ENCODE results near the gene FBXW8. TPM values are rescaled to one million over a fixed set of nuclear protein-coding genes. Genes with fewer than 3 reads are reported as not detected.

Gene FBXW8
- total and polyA plus RNA-seq, 2 donors (not counting 3 experiments of a cell fraction or from before 2014, with no cell fraction given), result 15.4 TPM

DNA sequence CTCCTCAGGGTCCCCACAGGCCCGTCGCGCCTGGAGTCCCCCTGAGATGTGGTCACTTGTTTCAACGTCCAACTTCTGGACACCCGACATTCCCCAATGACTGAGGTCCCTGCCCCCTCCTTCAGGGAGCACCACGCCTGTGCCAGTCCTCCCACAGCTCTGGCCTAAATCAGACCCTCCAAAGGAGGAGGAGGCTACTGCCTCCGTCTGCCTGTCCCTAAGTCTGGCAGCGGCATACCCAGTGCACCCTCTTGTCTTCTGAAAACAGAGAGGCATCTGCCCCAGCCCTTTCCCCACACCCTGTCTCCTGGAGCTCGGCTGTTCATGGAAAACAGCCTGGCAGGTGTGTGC is 142.3 kb downstream of the FBXW8 start:
- no TSS peak for BruUV-seq (replicated peaks)
- H3K9ac ChIP-seq (replicated peaks; ENCODE audit: extremely low read depth, insufficient read depth, low read length), result no peak overlapping the region
- no peaks in the 10 kb centered on the region for H3K79me2 ChIP-seq (ENCODE audit: control insufficient read depth, insufficient read depth, low read length)
- dilution Hi-C loops (cut with MboI; ENCODE audit: extremely low pct_ligation_motif_present, low sequenced_read_pairs), result no loop called here
- ChIA-PET CTCF (interaction anchor here (1.0 kb wide), 1 partner anchor 29 kb away, joined by 3 read pairs; no protein-coding TSS in a partner anchor), POLR2A (no interaction called here)
- DNase-seq (ENCODE audit: low read depth, low spot score), result no peak
- intact Hi-C loops (cut with micrococcal nuclease), result no loop called here
- no peaks in the 10 kb centered on the region for H4K20me1 ChIP-seq (replicated peaks; ENCODE audit: control insufficient read depth, extremely low read depth, insufficient read depth, low read length)
- H3K9me1 ChIP-seq (replicated peaks; ENCODE audit: control insufficient read depth, extremely low read depth, insufficient read depth, low read length), result no peaks in the 10 kb centered on the region
- H3K4me3 ChIP-seq (replicated peaks in 1 of 3; ENCODE audit: insufficient read depth in 1 of 3, low read depth in 1 of 3, low read length in 3 of 3), result no peak overlapping the region
- no peaks in the 10 kb centered on the region for H3K36me3 ChIP-seq (ENCODE audit: control insufficient read depth in 2 of 2, extremely low read depth in 1 of 2, insufficient read depth in 2 of 2, low read length in 2 of 2)
- no peaks in the 10 kb centered on the region for H3K9me3 ChIP-seq (replicated peaks; ENCODE audit: control insufficient read depth, insufficient read depth, low read length)
- H3K27me3 ChIP-seq (ENCODE audit: control insufficient read depth in 2 of 2, insufficient read depth in 2 of 2, low read length in 2 of 2), result no peaks in the 10 kb centered on the region
- H2AFZ ChIP-seq (ENCODE audit: low read depth, low read length), result no peak overlapping the region
- H3K4me1 ChIP-seq (ENCODE audit: control insufficient read depth, extremely low read depth, insufficient read depth, low read length), result peaks cover 6% of the 10 kb centered on the region
- no peak for TF ChIP-seq POLR2AphosphoS5 (IDR thresholded peaks at IDR 0.05; ENCODE audit: insufficient read depth, low read depth, low read length)
- no peak for TF ChIP-seq EZH2 (IDR thresholded peaks at IDR 0.05; ENCODE audit: borderline replicate concordance, low read depth, low read length, severe bottlenecking)
- TF ChIP-seq GATA2 (IDR thresholded peaks at IDR 0.05; ENCODE audit: insufficient read depth, insufficient read length, low read depth, low read length), result no peak
- TF ChIP-seq POLR2A (IDR thresholded peaks at IDR 0.05; ENCODE audit: low read depth, low read length), result no peak
- TF ChIP-seq, protein P1, sequence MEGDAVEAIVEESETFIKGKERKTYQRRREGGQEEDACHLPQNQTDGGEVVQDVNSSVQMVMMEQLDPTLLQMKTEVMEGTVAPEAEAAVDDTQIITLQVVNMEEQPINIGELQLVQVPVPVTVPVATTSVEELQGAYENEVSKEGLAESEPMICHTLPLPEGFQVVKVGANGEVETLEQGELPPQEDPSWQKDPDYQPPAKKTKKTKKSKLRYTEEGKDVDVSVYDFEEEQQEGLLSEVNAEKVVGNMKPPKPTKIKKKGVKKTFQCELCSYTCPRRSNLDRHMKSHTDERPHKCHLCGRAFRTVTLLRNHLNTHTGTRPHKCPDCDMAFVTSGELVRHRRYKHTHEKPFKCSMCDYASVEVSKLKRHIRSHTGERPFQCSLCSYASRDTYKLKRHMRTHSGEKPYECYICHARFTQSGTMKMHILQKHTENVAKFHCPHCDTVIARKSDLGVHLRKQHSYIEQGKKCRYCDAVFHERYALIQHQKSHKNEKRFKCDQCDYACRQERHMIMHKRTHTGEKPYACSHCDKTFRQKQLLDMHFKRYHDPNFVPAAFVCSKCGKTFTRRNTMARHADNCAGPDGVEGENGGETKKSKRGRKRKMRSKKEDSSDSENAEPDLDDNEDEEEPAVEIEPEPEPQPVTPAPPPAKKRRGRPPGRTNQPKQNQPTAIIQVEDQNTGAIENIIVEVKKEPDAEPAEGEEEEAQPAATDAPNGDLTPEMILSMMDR (IDR thresholded peaks at IDR 0.05; ENCODE audit: extremely low read depth in 1 of 2, insufficient read depth in 1 of 2, low read depth in 1 of 2, low read length in 2 of 2), result no peak
- TF ChIP-seq FOS (IDR thresholded peaks at IDR 0.05; ENCODE audit: borderline replicate concordance, insufficient read depth, low read length), result no peak
- TF ChIP-seq MYC (IDR thresholded peaks at IDR 0.05; ENCODE audit: low read depth, low read length), result no peak
- TF ChIP-seq JUN (IDR thresholded peaks at IDR 0.05; ENCODE audit: borderline replicate concordance, insufficient read depth, insufficient read length, low read depth), result no peak
- TF ChIP-seq, protein P2, sequence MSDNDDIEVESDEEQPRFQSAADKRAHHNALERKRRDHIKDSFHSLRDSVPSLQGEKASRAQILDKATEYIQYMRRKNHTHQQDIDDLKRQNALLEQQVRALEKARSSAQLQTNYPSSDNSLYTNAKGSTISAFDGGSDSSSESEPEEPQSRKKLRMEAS (IDR thresholded peaks at IDR 0.05; ENCODE audit: insufficient read depth, insufficient read length), result no peak
- no peak overlapping the region for H3K27ac ChIP-seq (ENCODE audit: insufficient read depth, low read depth, low read length)
- no peak overlapping the region for H3K4me2 ChIP-seq (ENCODE audit: insufficient read depth, low read length)
- no peak for FAIRE-seq

All from endothelial cell of umbilical vein (primary cell).